MV-4-11 (cell line): ENCODE measurements around the gene SPINK8.
"Not testable (repeated sequence)": the region's sequence is repeated elsewhere in the genome, so short reads cannot be mapped to it uniquely, and the experiment has no call there.

Experiments used
- DNase-seq: peaks from one replicate; lab custom pipeline; 2025; lab: John Stamatoyannopoulos, UW

Gene SPINK8

GRCh38 chr3:48331706-48332435 is 1.6 kb downstream of the SPINK8 start:
- DNase-seq, result not testable (repeated sequence)

DNA sequence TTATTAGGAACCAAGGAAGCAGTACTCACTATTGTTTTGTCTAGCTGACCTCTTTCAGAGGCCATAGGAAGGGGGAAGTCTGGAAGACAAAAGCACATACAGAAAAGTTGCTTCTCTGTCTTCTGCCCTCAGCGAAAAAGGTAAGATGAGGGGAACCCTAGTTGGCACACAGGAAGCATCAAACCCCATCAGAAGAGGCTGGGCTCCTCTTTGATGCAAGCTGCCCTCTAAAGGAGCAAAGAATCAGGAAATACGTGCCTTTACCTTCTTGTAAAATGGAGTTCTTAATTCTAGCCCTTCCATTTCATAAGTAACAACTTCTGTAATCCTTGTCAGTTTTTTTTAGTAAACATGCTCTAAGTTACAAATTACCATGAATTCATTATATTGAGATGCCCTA is 12.5 kb downstream of the SPINK8 start:
- DNase-seq, result no peak

GRCh38 chr3:48318713-48319468 is 14.6 kb downstream of the SPINK8 start:
- DNase-seq, result peak; percentile 39

DNA sequence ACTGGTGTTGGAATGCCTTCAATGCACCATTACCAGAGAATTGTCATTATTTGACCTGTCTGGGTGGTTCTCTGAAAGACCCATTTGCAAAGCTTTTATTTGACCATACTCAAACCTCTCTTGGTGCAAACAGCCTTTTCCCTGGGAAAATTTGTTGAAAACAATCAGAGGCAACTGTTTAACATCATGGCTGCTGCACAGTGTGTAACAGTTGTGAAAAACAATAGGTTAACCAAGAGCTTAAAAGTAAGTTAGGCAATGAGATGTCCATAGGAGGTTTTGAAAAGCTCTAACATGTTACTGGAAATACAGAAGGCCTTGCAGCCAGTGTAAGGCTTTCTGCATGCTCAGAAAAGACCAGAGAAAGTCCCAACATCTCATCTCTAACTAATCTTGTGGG is 18.9 kb downstream of the SPINK8 start:
- no peak for DNase-seq

GRCh38 chr3:48306860-48307530 is 26.5 kb downstream of the SPINK8 start:
- DNase-seq, result peak; percentile 65

DNA sequence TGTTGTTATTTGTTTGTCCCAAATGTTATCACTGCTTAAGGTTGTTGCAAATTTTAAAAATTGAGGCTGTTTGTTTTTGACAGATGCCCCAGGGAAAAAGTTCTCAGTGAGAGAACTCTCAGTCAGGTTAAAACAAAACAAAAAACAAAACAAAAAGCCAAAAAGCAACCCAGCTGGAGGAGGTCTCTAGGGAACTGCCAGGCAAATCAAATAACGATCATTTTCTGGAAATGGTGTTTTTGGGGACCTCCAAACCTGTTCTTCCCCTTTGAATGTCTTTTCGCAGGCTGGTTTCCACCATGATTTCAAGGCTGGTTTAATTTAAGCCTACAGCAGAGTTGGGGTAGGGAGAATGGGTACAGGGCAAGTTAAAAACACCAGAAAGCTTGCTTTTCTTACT is 27.2 kb downstream of the SPINK8 start:
- DNase-seq, result no peak

- DNase-seq, result no peak
Observed at GRCh38 chr3:48305396-48305795, 28.1 kb downstream of the SPINK8 start.

GRCh38 chr3:48303021-48303420 is 30.4 kb downstream of the SPINK8 start:
- no peak for DNase-seq

DNA sequence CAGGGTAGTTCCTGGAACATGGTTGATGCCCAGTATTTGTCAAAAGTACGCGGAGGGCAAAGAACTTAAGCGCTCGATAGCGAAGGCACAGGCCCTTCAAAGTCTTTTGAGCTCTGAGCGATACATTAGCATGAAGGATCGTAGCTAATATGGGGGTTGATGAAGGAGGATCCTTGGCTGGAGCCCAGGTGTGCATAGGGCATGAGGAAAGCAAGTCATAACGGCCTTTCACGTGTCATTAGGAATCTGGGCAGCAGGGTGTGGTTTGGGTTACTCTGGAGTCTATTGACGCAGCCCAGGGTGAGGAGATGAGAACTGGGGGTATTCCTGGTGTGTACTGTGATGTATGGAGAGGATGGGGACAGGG is 31.7 kb downstream of the SPINK8 start:
- no peak for DNase-seq

DNA sequence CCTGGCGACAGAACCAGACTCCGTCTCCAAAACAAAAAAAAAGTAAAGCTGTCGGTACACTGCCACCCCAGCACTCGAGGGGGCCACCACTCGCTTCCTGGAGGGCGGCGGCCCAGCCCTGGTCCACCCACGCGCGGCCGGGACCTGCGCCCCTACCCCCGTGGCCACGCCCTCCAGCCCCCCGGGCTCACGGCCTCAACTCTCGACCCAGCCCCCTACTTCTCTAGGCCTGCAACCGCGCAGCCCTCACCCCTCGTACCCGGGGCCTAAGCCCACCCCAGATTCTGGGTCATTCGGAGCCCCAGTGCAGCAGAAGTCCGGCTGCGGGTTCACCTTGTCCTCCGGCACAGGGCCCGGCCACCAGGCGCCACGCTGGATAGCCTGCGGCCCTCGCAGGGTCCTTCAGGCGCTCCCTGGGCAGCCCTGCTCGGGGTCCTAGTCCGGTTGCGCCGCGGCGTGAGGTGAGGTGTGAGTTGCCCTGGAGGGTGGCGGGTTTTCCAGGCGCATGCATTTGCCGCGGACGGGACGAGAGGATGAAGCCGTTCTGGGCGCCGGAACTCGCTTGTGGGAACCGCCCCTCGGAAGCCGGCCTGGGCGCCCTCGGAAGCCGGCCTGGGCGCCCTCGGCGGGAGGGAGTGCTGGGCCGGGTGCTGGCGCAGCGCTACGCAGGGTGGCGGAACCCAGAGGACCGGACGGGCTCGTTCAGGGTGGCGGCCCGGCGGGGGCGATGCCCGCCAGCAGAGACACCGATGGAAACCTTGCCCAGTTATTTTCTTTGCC is 32.3 kb downstream of the SPINK8 start, which contains the start of gene NME6:
NME6 (minus strand) TSS at position 348 of the 780 bp plus-strand sequence.
- DNase-seq, result peak; percentile 83

DNA sequence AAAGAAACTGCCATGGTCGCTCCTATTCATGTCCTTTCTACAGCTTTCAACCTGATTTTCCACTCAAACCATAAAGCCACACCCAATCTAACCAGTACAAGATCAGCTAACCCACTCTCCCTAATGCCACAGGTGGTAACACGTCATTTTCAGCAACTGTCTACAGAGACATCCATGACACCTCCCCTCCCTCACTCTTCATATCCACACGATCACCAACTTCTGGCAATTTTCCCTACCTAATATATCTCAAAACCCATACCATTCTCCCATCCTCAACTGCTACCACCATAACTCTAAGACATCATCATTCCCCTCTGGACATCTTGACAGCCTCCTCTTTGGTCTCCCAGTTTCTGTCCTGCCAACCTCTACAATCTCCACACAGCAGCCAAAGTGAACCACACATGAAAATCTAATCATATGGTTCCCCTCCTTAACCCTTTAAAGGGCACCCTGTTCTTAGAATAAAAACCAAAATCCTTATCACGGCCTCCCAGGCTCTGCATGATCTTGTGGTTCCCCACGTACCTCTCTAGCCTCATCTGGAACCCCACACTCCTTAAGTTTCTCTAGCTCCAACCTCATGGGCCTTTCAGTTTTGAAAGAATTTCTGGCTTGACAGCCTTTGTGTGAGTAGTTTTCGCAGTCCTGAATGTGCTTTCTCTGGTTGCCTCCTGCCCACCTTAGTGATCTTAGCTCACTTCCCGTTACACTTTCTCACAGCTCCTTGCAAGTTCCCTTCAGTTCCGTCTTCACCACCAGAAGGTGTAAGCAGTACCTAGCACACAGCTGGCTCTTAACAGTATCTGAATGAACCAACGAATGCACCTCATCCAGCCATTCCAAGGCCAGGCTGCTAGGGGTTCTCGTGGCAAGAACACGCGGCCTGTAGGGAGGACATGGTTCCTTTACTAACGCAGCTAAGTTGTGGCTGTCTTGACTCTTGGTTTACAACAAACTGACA is 33.4 kb downstream of the SPINK8 start:
- peak; percentile 41 for DNase-seq

GRCh38 chr3:48297111-48297810 is 36.2 kb downstream of the SPINK8 start:
- no peak for DNase-seq

DNA sequence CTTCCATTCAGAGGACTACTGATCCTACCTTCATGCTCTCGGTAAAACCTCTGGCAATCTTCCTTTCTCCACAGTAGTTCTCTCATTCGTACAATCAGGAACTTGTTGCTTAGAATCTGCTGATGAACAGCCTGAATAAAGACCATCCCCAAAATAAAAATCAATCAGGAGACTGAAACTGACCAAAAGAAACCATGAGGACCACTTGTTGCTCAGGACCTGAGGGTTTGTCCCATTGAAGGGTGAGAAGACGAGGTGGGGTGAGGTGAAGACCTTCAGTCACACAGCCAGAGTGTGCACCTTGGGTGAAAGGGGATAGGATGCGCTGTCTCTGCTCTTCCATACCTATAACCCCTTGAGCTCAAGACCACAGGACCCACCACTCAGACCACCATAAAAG is 36.8 kb downstream of the SPINK8 start:
- no peak for DNase-seq

GRCh38 chr3:48294611-48295263 is 38.7 kb downstream of the SPINK8 start:
- DNase-seq, result no peak

GRCh38 chr3:48289659-48290058 is 43.8 kb downstream of the SPINK8 start:
- no peak for DNase-seq

GRCh38 chr3:48287034-48287433 is 46.4 kb downstream of the SPINK8 start:
- DNase-seq, result no peak

DNA sequence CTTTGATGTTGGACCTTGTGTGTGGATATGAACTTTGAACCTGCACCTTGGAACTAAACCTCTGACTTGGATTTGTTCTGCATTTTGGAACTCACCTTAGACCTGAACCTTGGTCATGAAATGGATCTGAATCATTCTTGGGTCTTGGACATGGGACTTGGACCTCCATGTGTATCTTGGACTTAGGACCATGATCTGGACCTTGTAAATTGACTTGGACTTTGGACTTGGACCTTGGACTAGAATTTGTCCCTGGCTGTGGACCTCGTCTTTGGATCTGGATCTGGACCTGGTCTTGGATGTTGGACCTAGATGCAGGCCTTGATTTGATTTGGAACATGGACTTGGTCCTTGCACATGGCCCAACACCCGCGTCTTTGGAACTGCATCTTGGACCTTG is 47.2 kb downstream of the SPINK8 start:
- DNase-seq, result no peak

- no peak for DNase-seq
Observed at GRCh38 chr3:48285675-48286074, 47.8 kb downstream of the SPINK8 start.

DNA sequence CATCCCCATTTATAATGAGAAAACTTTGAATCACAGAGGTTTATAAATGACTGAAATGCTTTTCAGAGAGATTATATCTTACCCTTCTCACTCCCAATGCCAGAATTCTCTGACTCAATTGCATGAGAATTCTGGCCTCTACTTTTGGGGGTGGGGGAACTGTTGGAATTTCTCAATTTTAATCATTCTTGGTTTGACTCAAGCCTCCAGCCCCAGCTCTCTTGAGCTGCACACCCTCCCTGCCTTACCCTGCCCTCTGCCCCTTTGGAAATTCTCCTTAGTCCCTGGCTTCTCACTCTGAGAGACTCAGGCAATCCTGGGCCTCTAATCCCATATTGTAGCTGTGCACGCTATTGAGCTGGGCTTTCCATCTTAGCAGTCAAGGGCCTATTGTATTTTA is 48.3 kb downstream of the SPINK8 start:
- no peak for DNase-seq

- no peak for DNase-seq
Observed at GRCh38 chr3:48280881-48281280, 52.6 kb downstream of the SPINK8 start.
